ENCODE results near the gene TCF23. TPM values are rescaled to one million over a fixed set of nuclear protein-coding genes. Genes with fewer than 3 reads are reported as not detected.

Gene TCF23
- total RNA-seq, 1 experiment from 2014 or later: 0.13 TPM

DNA sequence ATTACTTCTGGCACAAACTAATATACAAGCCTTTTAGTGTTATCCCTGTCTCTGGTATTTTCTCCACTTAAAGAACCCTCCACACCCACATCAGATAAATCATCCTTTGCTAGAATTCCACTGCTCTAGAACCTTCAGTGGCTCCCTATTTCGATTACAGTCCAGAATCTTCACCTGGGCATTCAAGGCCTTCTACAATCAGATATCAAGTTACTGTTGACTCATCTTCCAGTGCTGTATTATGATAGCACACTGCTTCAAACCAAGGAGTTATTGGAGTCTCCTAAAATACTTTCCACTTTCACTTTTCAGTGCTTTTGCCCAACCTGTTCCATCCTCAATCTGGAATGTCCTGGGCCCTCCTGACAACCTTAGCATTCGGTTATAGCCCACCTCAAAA is 33.3 kb upstream of the TCF23 start (continued):
- no peak for TF ChIP-seq FOXP4 (CRISPR knock-in tag; IDR thresholded peaks at IDR 0.05)
- TF ChIP-seq TCF7 (CRISPR knock-in tag; IDR thresholded peaks at IDR 0.05; ENCODE audit: low read depth): no peak
- TF ChIP-seq EMX1 (CRISPR knock-in tag; IDR thresholded peaks at IDR 0.05): no peak
- TF ChIP-seq MAX (CRISPR knock-in tag; IDR thresholded peaks at IDR 0.05): no peak
- TF ChIP-seq, protein P1, sequence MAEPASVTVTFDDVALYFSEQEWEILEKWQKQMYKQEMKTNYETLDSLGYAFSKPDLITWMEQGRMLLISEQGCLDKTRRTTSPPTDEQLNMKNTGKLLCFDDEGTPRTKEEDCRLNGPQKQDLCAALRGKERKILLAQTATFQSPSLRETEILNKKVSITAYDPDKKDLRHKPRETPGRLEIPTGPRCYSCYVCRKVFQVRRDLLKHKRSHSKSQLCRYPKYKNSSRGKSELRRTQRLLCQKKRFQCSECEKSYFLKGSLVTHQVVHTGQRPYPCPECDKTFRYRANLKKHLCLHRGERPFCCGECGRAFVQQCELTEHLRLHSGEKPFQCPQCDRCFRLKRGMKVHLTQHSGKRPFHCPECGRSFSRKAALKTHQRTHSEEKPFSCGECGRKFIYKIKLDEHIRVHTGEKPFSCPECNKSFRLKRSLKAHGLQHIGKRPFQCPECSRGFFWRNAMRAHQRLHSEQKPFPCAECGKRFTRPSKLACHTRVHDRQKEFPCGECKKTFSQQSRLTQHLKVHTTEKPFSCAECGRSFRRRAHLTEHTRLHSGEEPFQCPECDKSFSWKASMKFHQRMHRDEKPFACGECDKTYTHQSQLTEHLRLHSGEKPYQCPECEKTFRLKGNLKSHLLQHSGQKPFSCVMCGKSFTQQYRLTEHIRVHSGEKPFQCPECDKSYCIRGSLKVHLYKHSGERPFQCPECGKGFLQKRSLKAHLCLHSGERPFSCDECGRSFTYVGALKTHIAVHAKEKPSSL (CRISPR knock-in tag; conservative IDR thresholded peaks at IDR 0.05): no peak

GRCh38 chr2:27117995-27118524 is 30.7 kb upstream of the TCF23 start:
- H3K27me3 Mint-ChIP-seq (ENCODE audit: low read depth): peaks cover 61% of the 10 kb centered on the region
- ATAC-seq: peak; percentile 61
- H3K36me3 Mint-ChIP-seq: no peaks in the 10 kb centered on the region
- peak overlapping the region; percentile 60 for H3K4me3 Mint-ChIP-seq
- POLR2A ChIA-PET: interaction anchor here (1.6 kb wide), 1 partner anchor 16 kb away, joined by 5 read pairs; the partner anchor contains the start of gene PREB
- CTCF ChIA-PET: interaction anchor here (0.6 to 2.1 kb wide), 6 partner anchors 16 to 90 kb away, joined by 3 to 11 read pairs (median 5); partner anchors contain the start of genes KHK and PREB
- peaks cover 9% of the 10 kb centered on the region; the same call in 1 of the 2 replicates for H3K4me1 Mint-ChIP-seq
- TF ChIP-seq, protein P2, sequence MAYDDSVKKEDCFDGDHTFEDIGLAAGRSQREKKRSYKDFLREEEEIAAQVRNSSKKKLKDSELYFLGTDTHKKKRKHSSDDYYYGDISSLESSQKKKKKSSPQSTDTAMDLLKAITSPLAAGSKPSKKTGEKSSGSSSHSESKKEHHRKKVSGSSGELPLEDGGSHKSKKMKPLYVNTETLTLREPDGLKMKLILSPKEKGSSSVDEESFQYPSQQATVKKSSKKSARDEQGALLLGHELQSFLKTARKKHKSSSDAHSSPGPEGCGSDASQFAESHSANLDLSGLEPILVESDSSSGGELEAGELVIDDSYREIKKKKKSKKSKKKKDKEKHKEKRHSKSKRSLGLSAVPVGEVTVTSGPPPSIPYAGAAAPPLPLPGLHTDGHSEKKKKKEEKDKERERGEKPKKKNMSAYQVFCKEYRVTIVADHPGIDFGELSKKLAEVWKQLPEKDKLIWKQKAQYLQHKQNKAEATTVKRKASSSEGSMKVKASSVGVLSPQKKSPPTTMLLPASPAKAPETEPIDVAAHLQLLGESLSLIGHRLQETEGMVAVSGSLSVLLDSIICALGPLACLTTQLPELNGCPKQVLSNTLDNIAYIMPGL (CRISPR knock-in tag; IDR thresholded peaks at IDR 0.05): no peak
- no peak for TF ChIP-seq CDX4 (CRISPR knock-in tag; IDR thresholded peaks at IDR 0.05; ENCODE audit: borderline replicate concordance)
- TF ChIP-seq, protein P3, sequence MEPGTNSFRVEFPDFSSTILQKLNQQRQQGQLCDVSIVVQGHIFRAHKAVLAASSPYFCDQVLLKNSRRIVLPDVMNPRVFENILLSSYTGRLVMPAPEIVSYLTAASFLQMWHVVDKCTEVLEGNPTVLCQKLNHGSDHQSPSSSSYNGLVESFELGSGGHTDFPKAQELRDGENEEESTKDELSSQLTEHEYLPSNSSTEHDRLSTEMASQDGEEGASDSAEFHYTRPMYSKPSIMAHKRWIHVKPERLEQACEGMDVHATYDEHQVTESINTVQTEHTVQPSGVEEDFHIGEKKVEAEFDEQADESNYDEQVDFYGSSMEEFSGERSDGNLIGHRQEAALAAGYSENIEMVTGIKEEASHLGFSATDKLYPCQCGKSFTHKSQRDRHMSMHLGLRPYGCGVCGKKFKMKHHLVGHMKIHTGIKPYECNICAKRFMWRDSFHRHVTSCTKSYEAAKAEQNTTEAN (CRISPR knock-in tag; IDR thresholded peaks at IDR 0.05): no peak; the same call in 1 of the 2 replicates
- TF ChIP-seq E2F1 (CRISPR knock-in tag; IDR thresholded peaks at IDR 0.05): no peak
- TF ChIP-seq MXD4 (CRISPR knock-in tag; IDR thresholded peaks at IDR 0.05; ENCODE audit: borderline replicate concordance): no peak
- TF ChIP-seq SP1 (CRISPR knock-in tag; conservative IDR thresholded peaks at IDR 0.05): 0 out of 2 replicates have a peak, but pooled peaks have one; percentile 13
- H3K27ac Mint-ChIP-seq: no peak overlapping the region
- DNase-seq (ENCODE audit: low spot score): no peak
- H3K9me3 Mint-ChIP-seq: no peaks in the 10 kb centered on the region
